Germinal center (tissue), 1 donor: ENCODE data around the gene ROR2.
"Not testable (repeated sequence)": the region's sequence is repeated elsewhere in the genome, so short reads cannot be mapped to it uniquely, and the experiment has no call there.

Source experiments
- DNase-seq: peaks from one replicate; pipeline ENCODE4 v3.0.0; 2012; ENCODE audit warnings: mixed read lengths, low spot score

Gene ROR2

DNA sequence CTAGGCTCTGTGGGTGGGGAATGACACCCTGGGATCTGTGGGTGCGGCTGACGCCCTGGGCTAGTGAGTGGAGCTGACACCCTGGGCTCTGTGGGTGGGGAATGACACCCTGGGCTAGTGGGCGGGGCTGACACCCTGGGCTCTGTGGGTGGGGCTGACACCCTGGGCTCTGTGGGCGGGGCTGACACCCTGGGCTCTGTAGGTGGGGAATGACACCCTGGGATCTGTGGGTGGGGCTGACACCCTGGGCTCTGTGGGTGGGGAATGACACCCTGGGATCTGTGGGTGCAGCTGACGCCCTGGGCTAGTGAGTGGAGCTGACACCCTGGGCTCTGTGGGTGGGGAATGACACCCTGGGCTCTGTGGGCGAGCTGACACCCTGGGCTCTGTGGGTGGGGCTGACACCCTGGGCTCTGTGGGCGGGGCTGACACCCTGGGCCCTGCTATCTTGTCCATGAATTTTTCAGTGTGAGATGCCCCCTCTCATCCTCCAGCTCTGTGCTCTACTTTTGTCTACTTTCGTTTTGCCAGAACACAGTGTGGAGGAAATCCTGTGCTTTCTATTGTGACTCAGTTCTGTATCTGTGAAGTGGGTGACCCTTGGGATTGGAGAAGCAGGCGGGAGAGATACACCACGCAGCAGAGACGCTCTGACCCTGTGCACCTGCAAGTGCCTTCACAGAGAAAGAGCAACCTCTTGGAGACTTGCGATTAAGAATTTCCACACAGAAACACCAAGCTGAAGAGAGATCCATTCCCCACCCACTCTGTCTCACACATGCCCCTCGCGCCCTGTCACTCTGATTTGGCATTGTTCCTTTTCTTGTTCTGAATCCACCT, 151.5 kb downstream of the ROR2 start:
- not testable (repeated sequence) for DNase-seq

DNA sequence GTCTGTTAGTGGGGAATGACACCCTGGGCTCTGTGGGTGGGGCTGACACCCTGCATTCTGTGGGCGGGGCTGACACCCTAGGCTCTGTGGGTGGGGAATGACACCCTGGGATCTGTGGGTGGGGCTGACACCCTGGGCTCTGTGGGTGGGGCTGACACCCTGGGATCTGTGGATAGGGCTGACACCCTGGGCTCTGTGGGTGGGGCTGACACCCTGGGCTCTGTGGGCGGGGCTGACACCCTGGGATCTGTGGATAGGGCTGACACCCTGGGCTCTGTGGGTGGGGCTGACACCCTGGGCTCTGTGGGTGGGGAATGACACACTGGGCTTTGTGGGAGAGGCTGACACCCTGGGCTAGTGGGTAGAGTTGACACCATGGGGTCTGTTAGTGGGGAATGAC, 152.5 kb downstream of the ROR2 start:
- DNase-seq: not testable (repeated sequence)

DNA sequence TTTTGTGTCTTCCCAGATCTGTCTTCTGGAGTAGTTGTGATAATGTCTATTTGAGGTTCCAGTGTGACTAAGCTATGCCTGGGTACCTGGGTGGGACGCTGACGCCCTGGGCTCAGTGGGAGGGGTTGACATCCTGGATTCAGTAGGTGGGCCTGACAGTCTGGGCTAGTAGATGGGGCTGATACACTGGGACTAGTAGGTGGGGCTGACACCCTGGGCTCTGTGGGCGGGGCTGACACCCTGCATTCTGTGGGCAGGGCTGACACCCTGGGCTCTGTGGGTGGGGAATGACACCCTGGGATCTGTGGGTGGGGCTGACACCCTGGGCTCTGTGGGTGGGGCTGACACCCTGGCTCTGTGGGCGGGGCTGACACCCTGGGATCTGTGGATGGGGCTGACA, 153.5 kb downstream of the ROR2 start:
- not testable (repeated sequence) for DNase-seq

DNA sequence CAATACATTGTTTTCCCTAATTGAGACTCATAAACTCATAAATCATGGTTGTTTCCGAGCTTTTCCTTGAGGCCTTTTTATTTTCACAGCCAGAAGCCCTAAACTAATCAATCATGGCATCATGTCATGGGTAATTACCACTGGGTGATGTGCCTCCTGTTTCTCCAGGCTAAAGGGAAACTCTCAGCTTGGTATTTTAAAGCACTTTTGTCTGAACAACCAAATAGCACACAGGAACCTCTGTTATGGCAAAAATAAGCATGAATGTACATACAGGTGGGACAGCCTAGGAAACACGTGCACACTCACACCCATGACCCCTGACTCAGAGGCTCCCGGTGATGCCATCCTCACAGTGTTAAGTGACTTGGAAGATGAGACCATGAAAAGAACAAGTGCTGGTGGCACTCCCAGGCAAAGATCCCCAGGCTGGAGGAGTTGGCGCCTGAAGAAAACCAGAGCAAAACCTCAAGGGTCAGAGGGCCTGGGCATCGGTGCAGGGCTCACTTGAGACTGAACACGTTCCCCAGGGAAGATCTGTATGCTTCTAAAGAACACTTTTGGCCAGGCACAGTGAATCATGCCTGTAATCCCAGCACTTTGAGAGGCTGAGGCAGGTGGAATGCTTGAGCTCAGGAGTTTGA, 154.3 kb downstream of the ROR2 start:
- no peak for DNase-seq

DNA sequence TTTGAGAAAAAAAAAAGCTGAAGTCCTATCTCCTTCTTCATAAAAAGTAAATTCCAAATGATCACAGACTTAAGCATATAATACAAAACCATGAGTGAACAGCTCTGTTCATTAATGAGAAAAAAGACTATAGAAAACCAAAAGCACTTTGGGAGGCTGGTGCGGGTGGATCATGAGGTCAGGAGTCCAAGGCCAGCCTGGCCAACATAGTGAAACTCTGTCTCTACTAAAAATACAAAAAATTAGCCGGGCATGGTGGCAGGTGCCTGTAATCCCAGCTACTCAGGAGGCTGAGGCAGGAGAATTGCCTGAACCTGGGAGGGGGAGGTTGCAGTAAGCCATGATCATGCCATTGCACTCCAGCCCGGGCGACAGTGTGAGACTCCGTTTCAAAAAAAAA, 156.7 kb downstream of the ROR2 start:
- DNase-seq: not testable (repeated sequence)

DNA sequence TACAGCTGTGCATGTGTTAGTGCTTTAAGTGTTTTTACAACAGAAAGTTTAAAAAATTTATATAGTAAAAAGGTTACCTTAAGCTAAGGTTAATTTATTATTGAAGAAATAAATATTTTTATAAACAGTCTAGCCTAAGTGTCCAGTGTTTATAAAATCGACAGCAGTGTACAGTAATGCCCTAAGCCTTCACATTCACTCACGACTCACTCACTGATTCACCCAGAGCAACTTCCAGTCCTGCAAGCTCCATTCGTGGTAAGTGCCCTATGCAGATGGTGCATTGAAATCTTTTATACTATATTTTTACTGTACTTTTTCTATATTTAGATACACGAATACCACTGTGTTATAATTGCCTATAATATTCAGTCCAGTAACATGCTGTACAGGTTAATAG, 159.1 kb downstream of the ROR2 start:
- DNase-seq: no peak

DNA sequence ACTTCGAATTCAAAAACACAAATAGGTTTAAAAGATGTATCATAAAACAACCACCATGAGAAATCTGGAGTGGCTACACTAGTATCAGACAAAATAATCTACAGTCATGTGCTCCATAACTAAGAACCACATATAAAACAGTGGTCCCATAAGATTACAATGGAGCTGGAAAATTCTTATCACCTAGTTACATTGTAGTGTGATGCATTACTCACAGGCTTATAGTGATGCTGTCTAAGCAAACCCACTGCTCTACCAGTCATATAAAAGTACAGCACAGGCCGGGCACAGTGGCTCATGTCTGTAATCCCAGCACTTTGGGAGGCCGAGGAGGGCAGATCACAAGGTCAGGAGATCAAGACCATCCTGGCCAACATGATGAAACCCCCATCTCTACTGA, 160.1 kb downstream of the ROR2 start:
- no peak for DNase-seq

DNA sequence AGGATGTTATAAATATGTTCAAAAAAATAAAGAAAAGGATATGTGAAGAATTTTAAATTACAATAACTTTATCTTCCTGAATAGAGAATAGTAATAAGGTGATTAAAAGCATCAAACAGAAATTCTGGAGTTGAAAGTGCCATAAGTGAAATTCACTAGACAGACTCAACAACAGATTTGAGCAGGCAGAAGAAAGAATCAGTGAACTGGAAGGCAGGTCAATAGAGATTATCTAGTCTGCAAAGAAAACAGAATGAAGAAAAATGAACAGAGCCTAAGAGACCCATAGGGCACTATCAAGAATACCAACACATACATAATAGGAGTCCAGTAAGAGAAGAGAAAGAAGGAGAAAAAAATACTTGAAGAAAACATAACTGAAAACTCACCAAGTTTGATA, 162.1 kb downstream of the ROR2 start:
- DNase-seq: no peak

DNA sequence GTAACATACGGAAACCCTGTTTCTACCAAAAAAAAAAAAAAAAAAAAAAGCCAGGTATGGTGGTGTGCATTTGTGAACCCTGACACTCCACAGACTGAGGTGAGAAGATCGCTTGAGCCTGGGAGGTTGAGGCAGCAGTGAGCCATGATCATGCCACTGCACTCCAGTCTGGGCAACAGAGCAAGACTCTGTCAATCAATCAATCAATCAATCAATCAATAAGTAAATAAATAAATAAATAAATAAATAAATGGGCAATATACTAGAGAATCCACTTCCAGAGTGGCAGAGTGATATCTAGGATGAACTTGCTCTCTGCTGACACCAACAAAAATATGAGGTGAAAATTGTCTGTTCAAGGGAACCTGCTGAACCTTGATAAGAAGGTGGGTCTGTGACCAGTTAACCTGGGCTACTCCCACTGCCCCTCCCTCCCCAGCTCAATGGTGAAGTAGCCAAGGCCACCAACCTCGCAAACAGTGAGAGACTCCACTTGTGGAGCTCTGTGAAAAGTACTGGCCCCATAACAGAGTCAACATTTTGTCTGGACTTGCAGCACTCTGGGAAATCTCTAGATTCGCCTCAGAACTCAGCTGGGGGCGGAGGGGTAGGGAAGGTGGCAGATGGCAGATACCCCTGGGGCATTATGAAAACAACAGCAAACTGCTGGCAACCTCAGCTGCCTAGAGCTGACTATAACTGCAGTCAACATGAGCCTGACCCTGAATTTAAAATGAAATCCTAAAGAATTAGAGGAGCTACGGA, 163.7 kb downstream of the ROR2 start:
- DNase-seq: no peak

DNA sequence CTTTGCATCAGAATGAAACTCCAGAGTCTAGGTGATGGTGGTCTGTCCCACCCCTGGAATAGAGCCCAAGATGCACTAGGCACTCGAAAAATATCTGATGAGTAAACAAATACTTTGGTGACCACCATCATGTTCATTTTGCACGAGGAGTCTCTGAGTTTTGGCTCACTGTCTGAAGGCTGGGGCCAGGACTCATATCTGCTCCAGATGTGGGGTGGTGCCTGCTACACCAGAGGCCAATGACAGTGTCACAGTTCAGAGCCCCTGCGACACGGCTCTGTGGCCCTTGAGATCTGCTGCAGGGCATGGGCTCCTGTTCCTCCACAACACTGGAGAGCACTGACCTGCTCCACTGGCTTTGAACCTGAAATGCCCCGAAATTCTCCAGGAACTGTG, 164.6 kb downstream of the ROR2 start:
- no peak for DNase-seq

DNA sequence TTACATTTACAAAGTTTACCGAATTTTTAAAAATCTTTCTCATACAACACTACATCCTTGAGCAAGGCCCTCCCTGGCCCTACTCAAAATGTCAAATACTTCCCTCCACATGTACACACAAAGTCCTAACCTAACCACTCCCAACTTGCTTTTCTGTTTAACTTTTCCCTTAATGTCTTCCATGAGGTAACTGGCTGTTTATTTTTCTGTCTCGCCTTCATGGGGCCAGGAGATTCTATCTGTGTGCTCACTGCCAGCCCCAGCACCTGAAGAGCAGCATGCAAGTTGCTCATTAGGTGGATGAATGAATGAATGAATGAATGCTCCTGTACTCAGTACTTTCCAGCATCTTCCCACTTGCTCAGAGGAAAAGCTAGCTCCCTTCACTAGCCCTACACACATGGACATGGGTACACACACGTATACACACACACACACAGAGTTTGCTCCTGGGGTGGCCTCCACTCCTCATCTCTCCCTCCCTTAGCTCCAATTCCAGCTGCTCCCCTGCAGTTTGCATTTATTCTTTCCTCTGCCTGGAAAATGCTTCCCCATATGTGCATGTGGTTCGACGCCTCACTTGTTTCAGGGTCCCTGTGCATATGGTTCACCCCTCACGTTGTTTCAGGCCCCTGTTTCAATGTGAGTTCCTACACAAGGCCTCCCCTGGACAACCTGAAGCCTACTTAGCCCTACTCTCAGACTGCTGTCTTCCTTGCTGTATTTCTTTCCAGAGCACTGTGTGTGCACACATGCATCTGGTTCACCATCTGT, 165.2 kb downstream of the ROR2 start:
- no peak for DNase-seq

DNA sequence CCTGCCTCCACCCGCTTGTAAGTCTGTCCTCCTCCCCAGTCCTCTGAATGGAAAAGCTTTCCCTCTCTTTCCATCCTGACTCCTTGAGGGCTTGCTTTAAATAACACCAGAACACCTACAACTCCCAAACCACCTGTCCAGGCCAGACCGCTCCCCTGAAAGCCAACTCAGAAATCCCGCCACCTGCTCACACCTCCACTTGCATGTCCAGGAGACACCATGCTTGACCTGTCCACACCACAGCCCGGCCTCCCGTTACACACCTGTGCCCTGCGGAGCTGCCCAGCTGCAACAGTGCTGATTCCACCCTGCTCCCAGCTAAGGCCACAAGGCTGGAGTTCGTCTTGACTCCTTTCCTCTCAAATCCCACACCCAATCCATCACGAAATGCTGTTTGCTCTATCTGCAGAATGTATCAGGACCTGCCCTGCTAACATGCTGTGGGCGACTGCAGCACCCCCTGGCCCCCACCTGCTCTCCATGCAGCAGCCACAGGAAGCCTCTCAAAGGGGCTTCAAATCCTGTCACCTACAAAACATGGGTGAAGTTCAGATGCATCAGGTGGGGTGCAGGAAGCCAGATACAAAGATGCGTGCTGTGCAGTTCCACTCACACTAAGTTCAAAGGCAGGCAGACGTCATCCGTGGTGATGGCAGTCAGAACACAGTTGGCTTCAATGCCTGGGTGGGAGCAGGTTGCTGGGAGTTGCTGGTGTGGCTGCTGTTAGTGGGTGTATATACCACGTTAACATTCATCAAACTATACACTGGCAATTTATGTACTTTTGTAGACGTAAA, 166.0 kb downstream of the ROR2 start:
- DNase-seq: no peak

DNA sequence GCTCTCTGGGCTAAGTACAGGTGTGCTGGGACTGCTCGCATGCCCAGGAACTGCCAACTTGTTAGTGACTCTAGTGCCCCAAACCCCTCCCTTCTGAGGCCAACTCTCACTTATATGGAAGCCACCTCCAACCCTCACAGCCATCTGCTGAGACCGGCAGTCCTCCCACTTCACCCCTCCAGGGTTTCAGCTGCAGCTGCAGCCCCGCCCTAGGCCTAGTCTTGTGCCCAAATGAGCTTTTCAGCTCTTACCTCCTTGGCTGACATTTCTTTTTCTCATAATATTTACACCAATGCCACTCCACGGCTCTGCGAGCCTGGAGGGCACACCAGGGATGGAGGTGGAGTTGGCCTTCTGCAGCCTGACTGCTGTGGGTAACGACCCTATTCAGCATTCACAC, 166.6 kb downstream of the ROR2 start:
- no peak for DNase-seq

DNA sequence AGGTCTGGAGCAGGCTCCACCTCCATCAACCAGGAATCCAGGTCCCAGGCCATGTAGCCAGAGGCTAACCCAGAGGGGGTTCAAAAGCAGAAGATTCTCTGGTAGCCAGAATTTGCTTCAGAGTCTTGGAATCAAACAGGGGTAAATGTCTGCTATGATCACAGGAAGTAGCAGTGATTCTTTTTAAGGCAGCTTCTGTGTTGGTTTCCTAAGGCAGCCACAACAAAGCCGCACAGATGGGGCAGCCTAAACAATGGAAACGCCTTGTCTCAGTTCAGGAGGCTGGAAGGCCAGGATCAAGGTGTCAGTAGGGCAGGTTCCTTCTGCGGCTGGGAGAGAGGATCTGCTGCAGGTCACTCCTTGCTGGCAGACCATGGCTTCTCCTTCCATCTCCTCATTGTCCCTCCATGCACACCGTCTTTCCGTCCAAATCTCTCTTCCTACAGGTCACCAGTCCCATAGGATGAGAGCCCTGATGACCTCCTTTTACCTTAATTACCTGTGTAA, 167.3 kb downstream of the ROR2 start:
- DNase-seq: no peak

DNA sequence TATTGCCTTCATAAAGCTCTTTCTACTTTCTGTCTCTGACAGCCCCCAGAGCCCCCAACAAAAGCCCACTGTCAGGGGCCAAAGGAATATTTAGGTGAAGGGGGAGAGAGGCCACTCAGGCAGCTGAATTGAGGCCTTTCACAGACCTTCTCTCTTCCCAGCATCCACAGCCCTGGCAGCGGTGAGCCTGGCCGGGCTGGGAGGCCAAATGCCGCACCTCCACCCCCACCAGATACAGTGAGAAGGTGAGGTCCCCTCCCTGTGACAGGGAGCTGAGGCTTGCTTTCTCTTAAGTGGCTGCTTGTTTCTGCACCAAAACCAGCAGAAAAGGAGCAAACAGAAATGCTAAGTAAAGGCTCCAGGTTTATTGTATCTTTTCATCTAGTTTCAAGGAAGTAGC, 168.1 kb downstream of the ROR2 start:
- DNase-seq: no peak

DNA sequence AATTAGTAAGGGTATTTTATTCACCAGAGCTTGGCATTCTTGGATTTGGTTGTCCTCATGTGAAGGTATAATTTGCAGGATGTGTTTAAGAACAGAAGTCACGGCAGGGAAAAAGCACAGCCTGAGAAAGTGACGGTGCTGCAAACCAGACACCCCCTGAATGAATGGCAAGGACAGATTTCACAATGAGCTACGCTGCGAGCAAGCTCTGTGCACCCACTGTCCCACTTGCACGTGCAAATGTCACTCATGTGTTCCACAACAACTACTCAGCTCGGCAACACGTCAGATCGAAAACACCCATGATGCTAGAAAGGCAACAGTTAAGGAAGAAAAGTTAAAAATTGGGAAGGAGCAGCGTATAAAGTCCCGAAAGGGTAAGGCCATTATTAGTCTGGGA, 168.9 kb downstream of the ROR2 start:
- DNase-seq: no peak

DNA sequence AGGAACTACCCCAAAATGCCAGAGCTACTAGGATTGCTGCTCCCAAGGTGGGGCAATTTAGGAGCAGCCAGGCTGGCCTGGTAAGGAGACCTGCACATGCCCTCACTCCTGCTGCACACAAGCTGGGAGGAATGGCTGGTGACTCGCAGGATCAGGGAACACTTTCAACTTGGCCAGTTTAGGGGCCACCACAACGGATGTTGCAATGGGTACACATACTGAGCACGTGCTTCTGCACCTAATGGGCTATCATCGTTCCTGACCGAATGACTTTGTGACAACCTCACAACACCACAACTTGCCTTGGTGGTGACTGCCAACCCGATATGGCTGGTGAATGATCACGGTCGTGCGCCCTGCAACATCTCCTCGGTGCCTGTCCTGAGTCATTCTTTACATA, 172.0 kb downstream of the ROR2 start:
- no peak for DNase-seq

DNA sequence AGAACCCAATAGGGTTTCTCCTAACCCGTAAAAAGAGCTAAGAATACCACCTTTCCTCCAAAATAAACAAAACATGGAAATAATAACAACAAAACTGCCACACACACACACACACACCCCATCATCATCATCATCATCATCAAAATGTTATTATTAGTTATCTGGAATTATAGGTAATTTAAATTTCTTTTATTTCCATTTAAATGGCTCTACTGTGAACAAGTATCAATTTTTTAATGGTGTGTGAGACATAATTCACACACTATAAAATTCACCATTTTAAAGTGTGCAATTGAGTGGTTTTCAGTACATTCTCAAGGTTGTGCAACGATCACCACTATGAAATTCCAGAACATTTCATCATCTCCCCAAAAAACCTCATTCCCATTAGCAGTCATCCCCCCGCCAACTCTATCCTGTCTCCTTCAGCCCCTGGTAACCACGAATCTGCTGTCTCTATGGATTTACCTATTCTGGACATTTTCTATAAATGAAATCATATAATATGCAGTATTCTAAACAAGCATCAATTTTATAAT, 172.7 kb downstream of the ROR2 start:
- DNase-seq: no peak

DNA sequence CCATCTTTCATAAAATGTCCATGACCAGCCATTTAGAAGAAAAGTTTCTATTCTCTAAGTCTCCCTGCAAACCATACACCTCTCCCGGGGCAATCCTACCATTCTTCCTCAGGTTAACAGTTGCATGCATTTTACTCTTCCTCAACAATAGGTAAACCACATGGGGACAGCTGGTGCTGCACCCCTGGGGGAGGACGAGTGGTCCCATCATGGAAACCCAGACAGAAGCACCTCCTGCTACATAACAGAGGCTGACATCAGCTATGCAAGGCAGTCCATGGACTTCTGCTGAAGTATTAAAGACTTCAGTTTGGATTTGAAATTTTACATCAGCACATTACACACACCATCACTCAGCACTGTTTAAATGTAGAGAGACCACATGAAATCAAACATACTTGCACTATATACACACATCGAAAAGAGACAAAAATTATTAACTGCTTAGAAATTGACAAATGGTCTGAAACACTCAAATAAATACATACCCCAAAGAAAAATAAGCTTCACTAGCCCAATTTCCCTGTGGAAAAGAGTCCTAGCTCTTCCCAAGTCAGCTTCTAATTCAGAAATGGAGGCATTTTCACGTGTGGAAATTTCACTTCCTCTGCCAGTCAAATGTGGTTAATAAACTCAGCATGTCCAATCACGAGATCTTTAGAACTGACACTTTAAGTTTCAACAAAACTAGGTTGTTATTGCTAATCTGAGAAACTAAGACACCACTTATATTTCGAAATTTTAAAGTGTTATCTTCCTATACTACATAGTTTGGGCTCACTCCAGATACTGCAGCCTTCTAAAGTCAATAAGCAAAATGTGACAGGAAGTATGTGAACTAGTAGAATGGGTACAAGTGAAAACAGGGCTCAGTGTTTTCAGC, 173.4 kb downstream of the ROR2 start:
- DNase-seq: no peak

DNA sequence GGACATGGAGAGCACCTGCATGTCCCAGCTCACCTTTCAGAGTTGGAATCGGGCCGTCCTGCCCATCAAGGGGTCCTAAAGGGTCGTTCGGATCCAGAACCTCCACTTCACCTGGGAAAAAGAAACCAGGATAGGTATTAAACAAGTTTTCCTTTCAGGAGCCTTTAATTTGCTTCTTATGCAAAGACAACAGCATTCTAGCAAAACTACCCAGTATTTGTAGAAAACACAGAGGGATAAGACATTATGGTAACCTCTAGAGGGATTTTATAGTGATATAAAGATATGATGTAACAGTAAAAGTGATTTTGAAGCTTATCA, 174.4 kb downstream of the ROR2 start:
- DNase-seq: no peak
